Measurements from ENCODE around the gene ZNF692.

ZNF692 gene

DNA sequence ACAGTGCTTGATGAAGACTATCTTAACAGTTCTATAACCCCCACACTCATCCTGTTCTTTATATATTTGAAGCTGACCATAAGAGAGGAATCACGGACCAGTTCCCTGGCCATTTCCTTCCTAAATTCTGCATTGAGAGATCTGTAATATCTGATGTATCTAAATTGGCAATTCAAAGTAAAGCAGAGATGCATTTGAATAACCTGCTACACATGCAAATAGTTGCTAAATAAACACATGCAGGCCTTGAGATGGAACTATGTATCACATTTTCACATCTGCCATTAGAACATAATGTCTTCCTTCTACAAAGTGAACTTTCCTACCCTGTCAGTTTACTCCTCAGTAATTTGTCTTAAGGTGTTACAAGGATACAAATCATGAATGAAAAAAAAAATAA, 26.8 kb upstream of the ZNF692 start:
- TF ChIP-seq, protein P1, sequence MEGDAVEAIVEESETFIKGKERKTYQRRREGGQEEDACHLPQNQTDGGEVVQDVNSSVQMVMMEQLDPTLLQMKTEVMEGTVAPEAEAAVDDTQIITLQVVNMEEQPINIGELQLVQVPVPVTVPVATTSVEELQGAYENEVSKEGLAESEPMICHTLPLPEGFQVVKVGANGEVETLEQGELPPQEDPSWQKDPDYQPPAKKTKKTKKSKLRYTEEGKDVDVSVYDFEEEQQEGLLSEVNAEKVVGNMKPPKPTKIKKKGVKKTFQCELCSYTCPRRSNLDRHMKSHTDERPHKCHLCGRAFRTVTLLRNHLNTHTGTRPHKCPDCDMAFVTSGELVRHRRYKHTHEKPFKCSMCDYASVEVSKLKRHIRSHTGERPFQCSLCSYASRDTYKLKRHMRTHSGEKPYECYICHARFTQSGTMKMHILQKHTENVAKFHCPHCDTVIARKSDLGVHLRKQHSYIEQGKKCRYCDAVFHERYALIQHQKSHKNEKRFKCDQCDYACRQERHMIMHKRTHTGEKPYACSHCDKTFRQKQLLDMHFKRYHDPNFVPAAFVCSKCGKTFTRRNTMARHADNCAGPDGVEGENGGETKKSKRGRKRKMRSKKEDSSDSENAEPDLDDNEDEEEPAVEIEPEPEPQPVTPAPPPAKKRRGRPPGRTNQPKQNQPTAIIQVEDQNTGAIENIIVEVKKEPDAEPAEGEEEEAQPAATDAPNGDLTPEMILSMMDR (IDR thresholded peaks at IDR 0.05) = no peak

DNA sequence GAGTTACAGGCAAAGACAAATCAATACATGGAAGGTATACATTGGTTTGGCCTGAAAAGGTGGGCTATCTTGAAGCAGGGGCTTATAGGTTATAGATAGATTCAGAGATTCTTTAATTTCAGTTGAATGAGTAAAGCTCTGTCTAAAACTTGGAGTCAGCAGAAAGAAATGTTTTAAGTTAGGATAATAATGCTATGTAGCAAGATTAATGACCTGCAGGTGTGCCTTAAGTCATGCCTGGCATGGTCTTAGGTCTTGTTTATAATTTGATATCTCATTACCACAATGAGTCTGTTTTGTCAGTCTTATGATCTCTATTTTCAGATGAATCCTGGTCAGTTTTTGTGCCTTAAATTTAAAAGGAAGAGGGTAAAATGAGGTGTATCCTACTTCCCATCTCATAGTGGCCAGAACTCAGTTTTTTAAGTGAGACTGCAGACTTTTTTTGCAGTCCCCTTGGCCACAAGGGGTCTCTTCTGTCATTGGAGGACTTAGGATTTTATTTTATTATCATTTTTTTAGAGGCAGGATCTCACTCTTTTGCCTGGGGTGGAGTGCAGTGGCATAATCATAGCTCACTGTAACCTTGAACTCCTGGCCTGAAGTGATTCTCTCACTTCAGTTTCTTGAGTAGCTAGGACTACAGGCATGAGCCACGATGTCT, 25.9 kb upstream of the ZNF692 start:
- TF ChIP-seq, protein P1 (IDR thresholded peaks at IDR 0.05) = no peak

DNA sequence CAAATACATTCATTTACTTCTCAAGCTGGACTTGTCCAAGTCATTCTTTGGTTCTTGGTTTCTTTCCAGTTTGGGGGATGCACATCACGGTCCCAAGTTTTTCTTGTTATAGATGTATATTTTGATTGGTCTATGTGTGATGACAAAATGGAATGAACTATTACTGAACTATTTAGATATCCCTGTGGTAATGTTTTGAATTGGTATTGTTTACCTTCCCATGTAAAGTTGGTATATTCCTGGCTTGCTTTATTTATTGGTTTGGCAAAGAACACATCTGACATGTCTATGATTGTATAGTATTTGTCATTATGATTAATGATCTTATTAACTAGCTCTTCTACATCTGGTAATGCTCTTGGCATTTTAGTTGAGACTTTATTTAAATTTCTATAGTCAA, 22.4 kb upstream of the ZNF692 start:
- TF ChIP-seq, protein P1 (IDR thresholded peaks at IDR 0.05) = no peak

DNA sequence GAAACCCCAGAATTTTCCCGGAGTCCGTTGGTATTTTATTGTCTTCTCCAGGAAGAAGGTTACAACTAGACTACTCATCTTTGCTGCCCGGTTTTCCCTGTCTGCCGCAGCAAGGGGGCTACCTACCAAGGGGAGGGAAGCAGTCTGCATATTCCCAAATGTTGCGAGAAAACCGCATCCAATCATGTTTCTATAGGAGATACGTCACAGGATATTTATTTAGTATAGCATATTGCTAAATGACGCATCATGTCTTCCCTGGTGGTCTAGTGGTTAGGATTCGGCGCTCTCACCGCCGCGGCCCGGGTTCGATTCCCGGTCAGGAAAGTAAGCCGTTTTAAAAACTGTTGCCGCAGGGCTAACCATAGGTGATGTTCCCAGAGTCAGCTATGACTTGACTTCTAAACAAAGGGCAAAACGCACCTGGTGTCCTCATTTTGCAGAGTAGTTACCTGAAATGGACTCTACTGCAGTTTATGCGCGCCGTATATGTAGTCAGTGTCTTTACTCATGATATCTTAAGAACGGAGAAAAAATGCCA, 15.2 kb upstream of the ZNF692 start:
- TF ChIP-seq, protein P1 (IDR thresholded peaks at IDR 0.05) = no peak

DNA sequence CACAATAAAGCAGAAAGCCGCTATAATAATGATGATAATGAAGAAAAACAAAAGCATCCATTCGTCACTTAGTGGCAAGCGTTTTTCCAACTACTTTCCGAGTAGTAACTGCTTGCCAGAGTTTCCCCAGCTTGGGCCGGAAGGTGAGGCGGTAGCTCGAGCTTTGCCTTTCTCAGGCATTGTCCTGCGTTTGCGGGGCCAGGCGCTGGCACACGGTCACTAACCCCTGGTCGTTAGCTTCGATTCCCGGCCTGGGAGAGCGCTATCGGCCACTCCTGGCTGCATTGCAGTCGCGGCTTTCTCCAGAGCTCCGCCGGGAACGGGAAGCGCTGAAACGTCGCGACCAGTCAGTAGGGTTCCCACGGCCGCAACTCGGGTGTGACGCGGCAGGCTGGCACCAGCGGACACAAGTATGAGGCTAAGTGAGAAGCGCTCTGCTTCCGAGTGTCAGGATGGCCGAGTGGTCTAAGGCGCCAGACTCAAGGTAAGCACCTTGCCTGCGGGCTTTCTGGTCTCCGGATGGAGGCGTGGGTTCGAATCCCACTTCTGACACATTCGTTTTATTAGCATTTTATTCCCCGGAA, 14.6 kb upstream of the ZNF692 start:
- TF ChIP-seq, protein P1 (IDR thresholded peaks at IDR 0.05) = no peak

DNA sequence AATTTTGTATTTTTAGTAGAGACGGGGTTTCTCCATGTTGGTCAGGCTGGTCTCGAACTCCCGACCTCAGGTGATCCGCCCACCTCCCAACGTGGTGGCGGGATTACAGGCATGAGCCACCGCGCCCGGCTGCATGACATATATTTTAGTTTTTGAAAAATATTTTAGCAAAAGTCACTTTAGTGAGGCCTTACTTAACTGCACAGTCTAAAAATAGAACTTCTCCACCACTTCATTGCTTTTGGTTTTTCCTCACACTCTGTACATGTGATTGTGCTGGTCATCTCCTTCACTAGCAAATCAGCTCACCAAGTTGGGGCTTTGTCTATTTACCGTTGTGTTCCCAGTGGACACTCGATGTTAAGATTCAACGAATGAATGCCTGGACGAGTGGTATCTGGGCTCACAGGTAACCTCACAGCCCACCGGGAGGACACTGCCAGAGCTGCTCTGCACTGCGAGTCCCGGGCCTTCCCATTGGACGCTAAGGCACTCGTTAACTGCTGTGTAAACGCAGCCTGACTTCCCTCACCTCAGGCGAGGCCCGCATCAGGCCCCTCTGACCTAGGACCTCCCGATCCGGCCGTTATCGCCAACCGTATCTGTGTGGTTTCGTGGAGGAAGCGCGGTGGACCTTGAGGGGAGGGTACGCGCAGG, 14.0 kb upstream of the ZNF692 start:
- TF ChIP-seq, protein P1 (IDR thresholded peaks at IDR 0.05) = no peak

DNA sequence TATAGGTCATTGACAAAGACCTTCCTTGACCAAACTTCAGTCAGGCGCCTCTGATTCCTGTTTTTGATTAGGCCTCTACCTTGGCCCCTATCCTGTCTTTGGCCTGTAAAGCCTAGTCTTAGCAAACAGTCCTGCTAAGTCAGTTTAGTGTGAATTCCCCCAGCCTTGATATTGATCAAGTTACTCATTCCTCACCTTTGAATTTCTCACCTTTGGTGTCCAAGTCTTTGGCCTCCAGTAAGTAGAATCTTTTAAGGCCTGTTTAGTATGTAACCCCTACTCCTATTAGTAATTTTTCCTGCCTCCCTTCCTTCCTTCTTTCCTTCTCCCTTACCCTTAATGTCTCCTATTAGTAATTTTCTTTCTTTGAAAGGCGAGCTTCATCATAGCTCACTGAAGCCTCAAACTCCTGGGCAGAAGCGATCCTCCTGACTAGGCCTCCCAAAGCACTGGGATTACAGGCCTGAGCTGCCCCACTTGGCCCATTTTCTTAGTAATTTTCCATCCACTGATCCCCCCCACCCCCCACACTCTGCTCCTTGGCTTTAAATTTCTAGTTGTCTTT, 13.0 kb upstream of the ZNF692 start:
- TF ChIP-seq, protein P1 (IDR thresholded peaks at IDR 0.05) = no peak
